IMR-90 (cell line): ENCODE measurements around the gene TPST1. TPM values are rescaled to one million over a fixed set of nuclear protein-coding genes. Genes with fewer than 3 reads are reported as not detected.
A peak's percentile ranks its signal among the peaks of the same experiment; 100 is the strongest.

ENCODE experiments used
- ATAC-seq: fragments of 200-7000 bp; cut with Tn5 transposase; 2 replicates; pipeline ENCODE4 v1.9.1; 2020; ENCODE audit warnings: low read depth, mild to moderate bottlenecking, moderate library complexity
- BruUV-seq: library from RNA; stranded (reverse); fragments of 400-500 nt; replicated peaks from 2 replicates; lab custom pipeline; 2021; lab: Mats Ljungman, UMichigan
- CTCF ChIA-PET: fragments of 300-600 bp; formaldehyde crosslinking; extraction: SDS; loops from one replicate; lab custom pipeline; 2021; ENCODE audit warnings: antibody characterized with exemption; lab: Yijun Ruan, JAX
- POLR2A ChIA-PET: fragments of 300-600 bp; sonication (Branson Sonifier 250); formaldehyde crosslinking; loops from one replicate; lab custom pipeline; 2022; ENCODE audit warnings: antibody characterized with exemption; ENCODE audit not compliant: unreplicated experiment; lab: Charles Lee
- DNase-seq: peaks from one replicate; pipeline ENCODE4 v3.0.0; 2013
- H2AFZ ChIP-seq: replicated peaks from 2 replicates; pipeline ENCODE3; 2013; ENCODE audit warnings: low read length, mild to moderate bottlenecking; ENCODE audit not compliant: poor library complexity
- H2AK5ac ChIP-seq: 2 replicates; pipeline ENCODE4 v1.6.1; 2013; ENCODE audit warnings: low read depth, low read length, inconsistent platforms
- H2AK9ac ChIP-seq: replicated peaks from 2 replicates; pipeline ENCODE3; 2013; ENCODE audit warnings: mild to moderate bottlenecking, low read depth, low read length, moderate library complexity; ENCODE audit not compliant: poor library complexity
- H2BK120ac ChIP-seq: 2 replicates; pipeline ENCODE4 v1.6.1; 2013; ENCODE audit warnings: low read depth, low read length, inconsistent platforms
- H2BK15ac ChIP-seq: 3 replicates; pipeline ENCODE4 v1.6.1; 2013; ENCODE audit warnings: low read depth, low read length, inconsistent platforms
- H2BK20ac ChIP-seq: 2 replicates; pipeline ENCODE4 v1.6.1; 2013; ENCODE audit warnings: low read depth, mild to moderate bottlenecking, inconsistent platforms, low read length, moderate library complexity
- H2BK5ac ChIP-seq: 2 replicates; pipeline ENCODE4 v1.6.1; 2013; ENCODE audit warnings: mild to moderate bottlenecking, low read depth, low read length, inconsistent platforms; ENCODE audit not compliant: poor library complexity, severe bottlenecking
- H3K14ac ChIP-seq: replicated peaks from 2 replicates; pipeline ENCODE4 v1.6.1; 2013; ENCODE audit warnings: low read depth, low read length, inconsistent platforms
- H3K18ac ChIP-seq: 2 replicates; pipeline ENCODE4 v1.6.1; 2013; ENCODE audit warnings: low read depth, low read length, control low read depth
- H3K23ac ChIP-seq: 2 replicates; pipeline ENCODE4 v1.6.1; 2013; ENCODE audit warnings: low read depth, low read length, inconsistent platforms
- H3K27ac ChIP-seq: 2 replicates; pipeline ENCODE4 v1.5.1; 2013; ENCODE audit warnings: mild to moderate bottlenecking, control low read depth, low read length; ENCODE audit not compliant: insufficient read depth
- H3K27me3 ChIP-seq: 2 replicates; pipeline ENCODE4 v1.6.1; 2013; ENCODE audit warnings: low read length; ENCODE audit not compliant: control insufficient read depth, insufficient read depth
- H3K36me3 ChIP-seq: 2 replicates; pipeline ENCODE4 v1.6.1; 2013; ENCODE audit warnings: low read length, mixed read lengths; ENCODE audit not compliant: control insufficient read depth, insufficient read depth
- H3K4ac ChIP-seq: 2 replicates; pipeline ENCODE4 v1.6.1; 2013; ENCODE audit warnings: low read depth, low read length, inconsistent platforms
- H3K4me1 ChIP-seq: 2 replicates; pipeline ENCODE4 v1.6.1; 2013; ENCODE audit warnings: low read length, mixed read lengths; ENCODE audit not compliant: control insufficient read depth, insufficient read depth
- H3K4me2 ChIP-seq: 2 replicates; pipeline ENCODE4 v1.6.1; 2013; ENCODE audit warnings: low read depth, mild to moderate bottlenecking, control low read depth, low read length, moderate library complexity
- H3K4me3 ChIP-seq: 2 replicates; pipeline ENCODE4 v1.5.1; 2013; ENCODE audit warnings: low read depth, mild to moderate bottlenecking, control low read depth, low read length, moderate library complexity; ENCODE audit not compliant: insufficient read depth
- H3K56ac ChIP-seq: 2 replicates; pipeline ENCODE4 v1.6.1; 2013; ENCODE audit warnings: low read length, inconsistent platforms; ENCODE audit not compliant: insufficient read depth; ENCODE audit errors: extremely low read depth
- H3K79me1 ChIP-seq, 2 experiments: 2 replicates each; pipeline ENCODE4 v1.6.1; 2013; ENCODE audit warnings: low read length in 2 of 2, inconsistent platforms in 1 of 2, low read depth in 1 of 2
- H3K9ac ChIP-seq: 2 replicates; pipeline ENCODE4 v1.6.1; 2013; ENCODE audit warnings: low read depth, low read length, control low read depth
- H3K9me1 ChIP-seq: 2 replicates; pipeline ENCODE4 v1.6.1; 2013; ENCODE audit warnings: low read length, inconsistent platforms; ENCODE audit not compliant: insufficient read depth
- H3K9me3 ChIP-seq: 2 replicates; pipeline ENCODE4 v1.6.1; 2013; ENCODE audit warnings: low read length; ENCODE audit not compliant: control insufficient read depth, insufficient read depth
- H4K20me1 ChIP-seq: 2 replicates; pipeline ENCODE4 v1.6.1; 2013; ENCODE audit warnings: low read length, inconsistent platforms; ENCODE audit not compliant: insufficient read depth
- H4K5ac ChIP-seq: 2 replicates; pipeline ENCODE4 v1.6.1; 2013; ENCODE audit warnings: mild to moderate bottlenecking, low read depth, low read length, control low read depth
- H4K8ac ChIP-seq, 2 experiments: 2 replicates each; pipeline ENCODE4 v1.6.1; 2013; ENCODE audit warnings: low read depth in 2 of 2, low read length in 2 of 2, control low read depth in 1 of 2, inconsistent platforms in 1 of 2
- H4K91ac ChIP-seq: 2 replicates; pipeline ENCODE4 v1.6.1; 2013; ENCODE audit warnings: low read depth, low read length, inconsistent platforms; ENCODE audit not compliant: insufficient read depth
- BHLHE40 ChIP-seq: fragments of 150-350 bp; IDR thresholded peaks from 2 replicates; pipeline ENCODE4 v1.6.1; 2016; ENCODE audit warnings: mild to moderate bottlenecking, low read depth, low read length
- CEBPB ChIP-seq: IDR thresholded peaks from 2 replicates; pipeline ENCODE4 v1.6.1; 2012; ENCODE audit warnings: low read depth, low read length, improper control_type of control experiment
- CHD1 ChIP-seq: IDR thresholded peaks from 2 replicates; pipeline ENCODE4 v1.6.1; 2012; ENCODE audit warnings: low read depth, low read length, improper control_type of control experiment
- CTCF ChIP-seq: conservative IDR thresholded peaks from 2 replicates; pipeline ENCODE4 v1.5.1; 2012; ENCODE audit warnings: mild to moderate bottlenecking, low read depth, low read length, improper control_type of control experiment
- ELK1 ChIP-seq: fragments of 150-350 bp; IDR thresholded peaks from 2 replicates; pipeline ENCODE4 v1.6.1; 2016; ENCODE audit warnings: low read depth, mild to moderate bottlenecking, low read length, moderate library complexity, borderline replicate concordance
- FOS ChIP-seq: fragments of 150-350 bp; IDR thresholded peaks from 2 replicates; pipeline ENCODE4 v1.6.1; 2016; ENCODE audit warnings: low read depth, low read length
- MAFK ChIP-seq: IDR thresholded peaks from 2 replicates; pipeline ENCODE4 v1.6.1; 2012; ENCODE audit warnings: low read depth, low read length, improper control_type of control experiment
- MAZ ChIP-seq: IDR thresholded peaks from 2 replicates; pipeline ENCODE4 v1.6.1; 2012; ENCODE audit warnings: low read depth, mild to moderate bottlenecking, low read length, improper control_type of control experiment, moderate library complexity, borderline replicate concordance
- POLR2A ChIP-seq: IDR thresholded peaks from 2 replicates; pipeline ENCODE4 v1.6.1; 2012; ENCODE audit warnings: mild to moderate bottlenecking, low read depth, low read length
- RFX5 ChIP-seq: IDR thresholded peaks from 2 replicates; pipeline ENCODE4 v1.8.0; 2012; ENCODE audit warnings: low read depth, mild to moderate bottlenecking, low read length, moderate library complexity
- SMC3 ChIP-seq: fragments of 150-350 bp; IDR thresholded peaks from 2 replicates; pipeline ENCODE4 v1.6.1; 2016; ENCODE audit warnings: low read depth, mild to moderate bottlenecking, antibody characterized with exemption, low read length, moderate library complexity
- USF2 ChIP-seq: fragments of 150-350 bp; IDR thresholded peaks from 2 replicates; pipeline ENCODE4 v1.6.1; 2017; ENCODE audit warnings: mild to moderate bottlenecking, antibody characterized with exemption, low read length, low read depth
- WGBS, 2 experiments: methylation state at CpG; one replicate each; pipeline versions ENCODE4 v1.1.5 to v1.1.7; 2013; ENCODE audit warnings: missing lambda C conversion rate in 2 of 2; ENCODE audit not compliant: insufficient read length in 1 of 2; ENCODE audit errors: extremely low coverage in 2 of 2; 5-methylcytosine and 5-hydroxymethylcytosine counted together
- dilution Hi-C: fragments of 300-500 bp; cut with HindIII; formaldehyde crosslinking; loops from one replicate; pipeline ENCODE4 v1.14.3; 2018; ENCODE audit warnings: low sequenced_read_pairs; ENCODE audit not compliant: unreplicated experiment
- in situ Hi-C: fragments of 300-500 bp; cut with MboI; formaldehyde crosslinking; loops from 3 replicates; pipeline ENCODE4 v1.14.3; 2019; ENCODE audit warnings: low sequenced_read_pairs, inconsistent platforms, mixed read lengths
- intact Hi-C: fragments of 100-400 bp; cut with micrococcal nuclease; formaldehyde crosslinking; loops from 2 replicates; pipeline ENCODE4 v1.10.0; 2022
- polyA plus RNA-seq, 3 experiments: library from polyadenylated mRNA; depleted of rRNA; stranded (reverse); fragments of >200 nt; gene quantifications; 2 replicates each; pipeline ENCODE4 v1.2.3, GENCODE V29; 2012; ENCODE audit warnings: low replicate concordance in 1 of 3
- total RNA-seq: library from RNA; depleted of rRNA; stranded (reverse); fragments of >200 nt; gene quantifications from 2 replicates; pipeline ENCODE4 v1.2.3, GENCODE V29; 2012

The TPST1 gene
- total and polyA plus RNA-seq, 2 of the 4 experiments (the other 2 are of a cell fraction), result 37.7 to 58.6 TPM

- no peak for TF ChIP-seq USF2
Measured at GRCh38 chr7:66307591-66308215, 102.6 kb downstream of the TPST1 start (continued).

- TF ChIP-seq MAZ, result no peak
- no peak for TF ChIP-seq MAFK
- TF ChIP-seq ELK1, result no peak
- TF ChIP-seq BHLHE40, result no peak
- no peak for TF ChIP-seq FOS
- no peak for TF ChIP-seq RFX5
- no peak for TF ChIP-seq CHD1
- no peak for TF ChIP-seq CEBPB
- no peak for TF ChIP-seq CTCF
- no peak for TF ChIP-seq POLR2A
- TF ChIP-seq SMC3, result no peak
- Histone ChIP-seq H3K14ac (peak overlapping the region; percentile 55), H2AK5ac (peak overlapping the region; percentile 25; the same call in 1 of the 2 replicates), H2BK5ac (peak overlapping the region; percentile 60), H3K27ac (no peak overlapping the region), H2BK120ac (peak overlapping the region; percentile 16; the same call in 1 of the 2 replicates), H3K56ac (no peak overlapping the region), H4K5ac (no peak overlapping the region; the same call in 1 of the 2 replicates), H3K9ac (no peak overlapping the region), H2AK9ac (no peak overlapping the region), H2AFZ (no peak overlapping the region), H3K27me3 (no peaks in the 10 kb centered on the region), H3K23ac (peak overlapping the region; percentile 18; the same call in 1 of the 2 replicates), H3K4me1 (peaks cover 27% of the 10 kb centered on the region), H3K9me3 (no peaks in the 10 kb centered on the region), H3K9me1 (peaks cover 21% of the 10 kb centered on the region), H3K4me3 (no peak overlapping the region), H3K79me1 (peaks cover 24 to 65% of the 10 kb centered on the region in 2 experiments), H4K8ac (no peak overlapping the region), H4K91ac (no peak overlapping the region), H3K4ac (0 out of 2 replicates have a peak overlapping the region, but pooled peaks have one; percentile 4), H4K20me1 (peaks cover 28% of the 10 kb centered on the region), H2BK15ac (peak overlapping the region; percentile 5; the same call in 1 of the 3 replicates), H2BK20ac (peak overlapping the region; percentile 17; the same call in 1 of the 2 replicates), H3K4me2 (no peak overlapping the region), H3K18ac (peak overlapping the region; percentile 46; the same call in 1 of the 2 replicates), H3K36me3 (0 out of 2 replicates have a peak, but pooled peaks cover 1% of the 10 kb centered on the region)
- dilution Hi-C loops (no loop called here), intact Hi-C loops (no loop called here), in situ Hi-C loops (no loop called here)
- ATAC-seq (peak; percentile 8), DNase-seq (no peak)
- CTCF ChIA-PET, result no interaction called here
- POLR2A ChIA-PET, result no interaction called here
- BruUV-seq, result no TSS peak
- 100% methylated on average over 1 of the region's 3 CpGs; no CpG with 5 or more reads in 1 of the 2 experiments for WGBS, 2 experiments
Measured at GRCh38 chr7:66308411-66308810, 103.3 kb downstream of the TPST1 start.
